Vagina (tissue), 2 donors: Measurements from ENCODE around the gene OSBPL6.

Source experiments
- CTCF ChIP-seq, 3 experiments: fragments of 450-650 bp in 2 of 3; fragments of 200-600 bp in 1 of 3; sonication (generic) in 1 of 3; IDR thresholded peaks; one replicate each; pipeline ENCODE4 v1.5.1; 2017 to 2019; ENCODE audit warnings: antibody characterized with exemption in 3 of 3, mild to moderate bottlenecking in 2 of 3, moderate library complexity in 2 of 3
- POLR2A ChIP-seq, 2 donors: fragments of 450-650 bp; IDR thresholded peaks; one replicate each; pipeline ENCODE4 v1.6.1; 2017; ENCODE audit warnings: antibody characterized with exemption in 2 of 2, mild to moderate bottlenecking in 2 of 2, moderate library complexity in 2 of 2

- TF ChIP-seq POLR2A (IDR thresholded peaks at IDR 0.05), result no peak
- TF ChIP-seq CTCF (IDR thresholded peaks at IDR 0.05), result no peak
These were observed 242.3 kb downstream of the OSBPL6 start for GRCh38 chr2:178436662-178437061.
